Amniotic epithelial cell (primary cell): ENCODE results near the gene GPX3.

Experiments used
- DNase-seq: peaks from one replicate; pipeline ENCODE4 v3.0.0-alpha.2; 2010; ENCODE audit warnings: low read depth

Gene GPX3

GRCh38 chr5:151058301-151058700 is 37.9 kb downstream of the GPX3 start:
- no peak for DNase-seq

GRCh38 chr5:151058891-151059489 is 38.6 kb downstream of the GPX3 start:
- no peak for DNase-seq

GRCh38 chr5:151060742-151061141 is 40.4 kb downstream of the GPX3 start:
- DNase-seq, result no peak

- no peak for DNase-seq
Observed at GRCh38 chr5:151062405-151063141, 42.2 kb downstream of the GPX3 start.

GRCh38 chr5:151063142-151063989 is 43.0 kb downstream of the GPX3 start:
- peak; percentile 79 for DNase-seq

- DNase-seq, result no peak
Observed at GRCh38 chr5:151064916-151065499, 44.6 kb downstream of the GPX3 start.

GRCh38 chr5:151065609-151066008 is 45.2 kb downstream of the GPX3 start:
- no peak for DNase-seq

GRCh38 chr5:151066920-151067319 is 46.5 kb downstream of the GPX3 start:
- no peak for DNase-seq

- no peak for DNase-seq
Observed at GRCh38 chr5:151067632-151068432, 47.4 kb downstream of the GPX3 start.

- DNase-seq, result no peak
Observed at GRCh38 chr5:151068433-151069197, 48.2 kb downstream of the GPX3 start.

- peak; percentile 49 for DNase-seq
Observed at GRCh38 chr5:151070449-151070848, 50.1 kb downstream of the GPX3 start.

- no peak for DNase-seq
Observed at GRCh38 chr5:151071021-151071420, 50.6 kb downstream of the GPX3 start.

- no peak for DNase-seq
Observed at GRCh38 chr5:151071848-151072629, 51.6 kb downstream of the GPX3 start.

GRCh38 chr5:151072630-151073025 is 52.2 kb downstream of the GPX3 start:
- DNase-seq, result peak; percentile 66

GRCh38 chr5:151073280-151073679 is 52.9 kb downstream of the GPX3 start:
- DNase-seq, result no peak

- DNase-seq, result no peak
Observed at GRCh38 chr5:151074557-151074956, 54.2 kb downstream of the GPX3 start.

- DNase-seq, result no peak
Observed at GRCh38 chr5:151075698-151076331, 55.4 kb downstream of the GPX3 start.

GRCh38 chr5:151076616-151077015 is 56.2 kb downstream of the GPX3 start:
- no peak for DNase-seq

- DNase-seq, result no peak
Observed at GRCh38 chr5:151077419-151077818, 57.0 kb downstream of the GPX3 start.

GRCh38 chr5:151077967-151078366 is 57.6 kb downstream of the GPX3 start:
- no peak for DNase-seq
